Measurements from ENCODE around the gene SLC7A5.
"Not testable (repeated sequence)": the region's sequence is repeated elsewhere in the genome, so short reads cannot be mapped to it uniquely, and the experiment has no call there.

Gene SLC7A5

DNA sequence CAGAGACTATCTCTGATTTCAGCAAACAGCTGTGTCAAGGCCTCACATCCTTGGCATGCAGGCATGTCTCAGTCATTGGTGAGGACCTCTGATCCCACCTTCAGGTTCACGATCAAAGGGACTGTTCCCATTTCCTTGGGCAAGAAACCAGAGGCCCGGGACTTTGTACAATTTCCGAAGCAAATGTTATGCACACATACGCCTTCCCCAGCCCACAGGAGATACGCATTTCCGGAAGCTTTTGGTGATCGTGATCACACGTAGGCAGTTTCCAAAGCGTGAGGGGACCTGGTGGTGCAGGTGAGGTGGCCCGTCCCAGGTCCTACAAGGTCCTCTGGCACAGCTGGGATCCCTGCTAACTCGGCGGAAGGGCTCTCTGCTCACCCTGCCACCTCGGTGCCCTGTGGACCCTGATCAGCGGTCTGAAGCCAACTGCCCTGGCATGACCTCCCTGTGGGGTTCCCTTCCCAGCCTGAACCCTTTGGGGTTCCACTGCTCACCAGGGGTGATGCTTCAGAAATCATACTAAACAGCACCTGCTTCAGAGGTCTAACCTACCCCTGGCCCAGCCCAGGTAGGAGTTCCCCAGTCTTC is 74.7 kb downstream of the SLC7A5 start:
- DNase-seq (ENCODE audit: low read depth): no peak

DNA sequence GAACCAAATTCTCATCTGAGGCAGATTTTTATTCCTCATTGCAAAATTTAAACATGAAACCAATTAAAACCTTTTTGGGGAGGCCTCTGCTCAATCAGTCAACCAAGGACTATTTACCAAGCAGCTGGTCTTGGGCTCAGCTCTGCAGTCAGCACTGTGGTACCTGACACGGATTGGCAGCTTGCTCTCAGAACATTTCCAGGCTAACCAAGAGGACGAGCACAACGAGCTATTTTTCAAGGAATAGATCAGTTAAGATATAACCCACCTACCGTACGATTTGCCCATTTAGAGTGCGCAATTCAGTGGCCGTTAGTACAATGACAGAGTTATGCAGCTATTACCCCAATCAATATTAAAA is 77.1 kb downstream of the SLC7A5 start:
- no peak for DNase-seq (ENCODE audit: low read depth)

DNA sequence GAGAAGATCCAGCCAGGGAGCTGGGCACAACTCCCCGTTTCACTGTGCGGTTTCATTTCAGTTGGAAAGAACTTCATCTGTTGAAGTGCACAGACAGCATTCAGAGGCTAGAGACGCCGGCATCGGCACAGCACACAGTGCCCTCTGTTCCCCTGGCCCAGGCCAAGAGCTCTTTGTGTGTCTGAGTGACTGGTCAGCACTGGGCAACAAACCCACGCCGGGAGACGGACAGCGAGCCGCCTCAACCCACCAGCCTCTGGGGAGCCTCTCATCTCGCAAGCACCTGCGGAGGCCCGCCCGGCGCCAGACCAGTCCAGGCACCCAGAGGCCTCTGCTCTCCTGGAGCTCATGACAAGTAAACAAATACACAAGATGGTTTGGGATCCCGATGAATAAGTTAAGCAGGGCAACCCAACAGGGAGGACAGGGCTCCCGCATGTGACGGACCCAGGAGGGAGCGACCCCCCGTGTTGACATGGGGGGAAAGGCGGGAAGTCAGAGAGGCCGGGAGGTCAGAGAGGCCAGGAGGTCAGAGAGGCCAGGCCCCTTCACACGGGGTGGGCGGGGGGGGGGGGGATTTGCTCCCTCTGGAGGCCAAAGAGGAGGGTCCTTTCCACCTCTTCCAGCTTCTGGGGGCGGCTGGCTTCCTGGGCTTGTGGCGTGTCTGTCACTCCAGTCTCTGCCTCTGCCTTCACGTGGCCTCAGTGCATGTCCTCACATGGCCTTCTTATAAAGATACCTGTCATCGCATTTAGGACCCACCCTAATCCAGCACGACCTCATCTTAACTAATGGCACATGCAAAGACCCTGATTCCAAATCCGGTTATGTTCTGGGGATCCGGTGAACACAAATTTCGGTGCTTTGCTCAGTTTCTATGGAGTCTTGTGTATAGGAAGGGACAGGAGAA is 77.8 kb downstream of the SLC7A5 start:
- DNase-seq (ENCODE audit: low read depth): no peak

GRCh38 chr16:87790292-87791100 is 78.8 kb downstream of the SLC7A5 start:
- DNase-seq (ENCODE audit: low read depth): no peak

GRCh38 chr16:87789437-87790291 is 79.6 kb downstream of the SLC7A5 start:
- DNase-seq (ENCODE audit: low read depth): no peak

DNA sequence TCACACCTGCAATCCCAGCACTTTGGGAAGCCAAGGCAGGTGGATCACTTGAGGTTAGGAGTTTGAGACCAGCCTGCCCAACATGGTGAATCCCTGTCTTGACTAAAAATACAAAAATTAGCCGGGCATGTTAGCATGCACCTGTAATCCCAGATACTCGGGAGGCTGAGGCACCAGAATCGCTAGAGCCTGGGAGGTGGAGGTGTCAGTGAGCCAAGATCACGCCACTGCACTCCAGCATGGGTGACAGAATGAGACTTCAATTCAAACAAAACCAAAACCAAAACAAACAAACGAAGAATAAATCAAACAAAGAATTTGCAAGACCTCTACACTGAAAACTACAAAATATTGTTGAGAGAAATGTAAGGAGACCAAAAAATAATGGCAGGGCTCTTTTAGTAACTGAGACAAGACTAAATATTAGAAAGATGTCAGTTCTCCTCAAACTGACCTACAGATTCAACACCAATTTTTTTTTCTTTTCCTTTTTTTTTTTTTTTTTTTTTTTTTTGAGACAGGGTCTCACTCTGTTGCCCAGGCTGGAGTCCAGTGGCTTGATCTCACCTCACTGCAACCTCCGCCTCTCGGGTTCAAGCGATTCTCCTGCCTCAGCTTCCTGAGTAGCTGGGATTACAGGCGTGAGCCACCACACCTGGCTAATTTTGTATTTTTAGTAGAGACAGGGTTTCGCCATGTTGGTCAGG is 80.4 kb downstream of the SLC7A5 start:
- DNase-seq (ENCODE audit: low read depth): not testable (repeated sequence)

DNA sequence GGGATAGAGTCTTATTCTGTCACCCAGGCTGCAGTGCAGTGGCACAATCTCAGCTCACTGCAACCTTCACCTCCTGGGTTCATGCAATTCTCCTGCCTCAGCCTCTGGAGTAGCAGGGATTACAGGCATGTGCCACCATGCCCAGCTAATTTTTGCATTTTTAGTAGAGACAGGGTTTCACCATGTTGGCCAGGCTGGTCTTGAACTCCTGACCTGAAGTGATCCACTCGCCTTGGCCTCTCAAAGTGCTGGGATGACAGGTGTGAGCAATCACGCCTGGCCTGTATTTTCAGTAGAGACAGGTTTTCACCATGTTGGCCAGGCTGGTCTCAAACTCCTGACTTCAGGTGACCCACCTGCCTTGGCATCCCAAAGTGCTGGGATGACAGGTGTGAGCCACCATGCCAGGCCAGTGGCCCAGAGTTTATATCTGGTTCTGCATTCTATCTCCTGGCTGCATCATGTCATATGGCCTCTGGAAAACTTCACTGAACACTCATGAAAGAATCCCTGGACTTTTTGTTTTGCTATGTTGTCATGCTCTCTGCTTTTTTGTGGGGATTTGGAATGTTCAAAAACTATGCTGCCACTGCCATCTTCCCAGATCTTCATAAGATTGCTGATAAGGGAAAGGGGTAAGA is 81.7 kb downstream of the SLC7A5 start:
- not testable (repeated sequence) for DNase-seq (ENCODE audit: low read depth)

GRCh38 chr16:87784812-87785211 is 84.5 kb downstream of the SLC7A5 start:
- no peak for DNase-seq (ENCODE audit: low read depth)

- no peak for DNase-seq (ENCODE audit: low read depth)
Observed at GRCh38 chr16:87782033-87782432, 87.3 kb downstream of the SLC7A5 start.

DNA sequence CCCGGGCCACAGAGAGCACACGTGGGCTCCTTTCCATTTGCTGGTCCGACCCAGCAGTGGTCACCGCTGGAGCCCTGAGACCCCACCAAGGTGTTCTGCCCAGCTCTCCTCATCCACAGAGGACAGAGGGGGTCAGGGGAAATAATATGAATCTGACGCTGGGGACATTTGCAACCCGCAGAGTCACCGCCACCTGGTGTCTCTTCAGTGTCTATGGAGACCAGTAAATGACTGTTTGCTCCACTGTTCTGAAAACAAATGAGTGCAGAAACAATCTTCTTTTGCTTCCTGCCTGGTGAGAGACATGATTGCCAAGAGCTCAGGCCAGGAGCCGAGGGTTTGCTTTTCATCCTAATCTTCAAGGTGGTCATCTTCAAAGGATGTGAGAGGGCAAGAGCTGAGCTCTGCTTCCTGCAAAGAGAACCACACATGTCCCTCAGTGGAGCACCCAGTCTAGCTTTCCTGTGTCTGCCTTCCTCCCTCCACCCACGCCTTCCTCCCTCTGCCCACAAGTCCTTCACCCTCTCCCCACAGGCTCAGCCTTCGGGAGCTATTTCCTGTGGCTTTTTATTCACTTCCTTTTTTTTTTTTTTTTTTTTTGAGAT is 88.8 kb downstream of the SLC7A5 start:
- peak; percentile 12 for DNase-seq (ENCODE audit: low read depth)

Measured in activated T-helper 1 cell treated with Interleukin-2 at 50 U/mL for 16 hours (primary cell).